OCI-LY7 (cell line): ENCODE measurements around the gene CHST11.

Experiments
- EZH2phosphoT487 ChIP-seq: fragments of 200-600 bp; sonication (generic); IDR thresholded peaks from 2 replicates; pipeline ENCODE4 v1.6.1; 2018; ENCODE audit warnings: low read depth, borderline replicate concordance, mild to moderate bottlenecking, mixed run types, antibody characterized with exemption, low read length, moderate library complexity, mixed read lengths
- TF ChIP-seq, protein P1 (sequence below): fragments of 200-600 bp; sonication (generic); conservative IDR thresholded peaks from 2 replicates; pipeline ENCODE4 v1.5.1; 2014; ENCODE audit warnings: mild to moderate bottlenecking, antibody characterized with exemption, low read length, moderate library complexity, mixed read lengths

DNA sequence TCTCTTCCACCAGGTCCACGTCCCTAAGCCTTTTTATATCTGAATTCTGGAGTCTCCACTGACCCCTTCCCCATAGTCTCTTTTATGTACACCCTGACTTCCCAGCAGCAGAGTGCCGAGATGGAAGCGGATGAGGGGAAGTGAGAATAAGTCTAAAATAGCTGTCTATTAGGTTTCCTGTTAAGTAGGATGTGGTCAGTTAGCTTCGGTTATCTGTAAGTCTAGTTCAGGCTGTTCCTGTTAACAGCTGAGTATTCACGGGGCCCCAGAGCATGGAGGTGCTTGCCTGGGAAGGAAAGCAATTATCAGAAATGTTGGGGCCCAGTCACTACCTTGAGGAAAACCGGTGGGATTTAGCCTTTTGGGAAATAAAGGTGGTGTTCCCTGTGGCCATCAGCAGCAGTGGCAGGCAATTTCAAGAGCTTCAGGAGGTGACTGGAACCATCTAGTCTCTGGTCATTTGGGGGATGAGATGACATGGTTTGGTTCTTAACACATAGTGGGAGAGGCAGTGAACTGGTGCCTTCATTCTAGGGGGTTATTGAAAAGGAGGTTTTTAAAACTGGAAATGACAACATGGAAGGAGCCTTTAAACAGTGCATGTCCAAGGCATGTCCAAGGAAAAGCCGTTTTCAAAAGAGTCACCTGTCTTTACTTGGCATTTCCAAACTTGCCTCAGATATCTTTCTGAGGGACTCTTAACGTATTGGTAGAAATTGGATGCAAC is 21.8 kb downstream of the CHST11 start:
- TF ChIP-seq, protein P1, sequence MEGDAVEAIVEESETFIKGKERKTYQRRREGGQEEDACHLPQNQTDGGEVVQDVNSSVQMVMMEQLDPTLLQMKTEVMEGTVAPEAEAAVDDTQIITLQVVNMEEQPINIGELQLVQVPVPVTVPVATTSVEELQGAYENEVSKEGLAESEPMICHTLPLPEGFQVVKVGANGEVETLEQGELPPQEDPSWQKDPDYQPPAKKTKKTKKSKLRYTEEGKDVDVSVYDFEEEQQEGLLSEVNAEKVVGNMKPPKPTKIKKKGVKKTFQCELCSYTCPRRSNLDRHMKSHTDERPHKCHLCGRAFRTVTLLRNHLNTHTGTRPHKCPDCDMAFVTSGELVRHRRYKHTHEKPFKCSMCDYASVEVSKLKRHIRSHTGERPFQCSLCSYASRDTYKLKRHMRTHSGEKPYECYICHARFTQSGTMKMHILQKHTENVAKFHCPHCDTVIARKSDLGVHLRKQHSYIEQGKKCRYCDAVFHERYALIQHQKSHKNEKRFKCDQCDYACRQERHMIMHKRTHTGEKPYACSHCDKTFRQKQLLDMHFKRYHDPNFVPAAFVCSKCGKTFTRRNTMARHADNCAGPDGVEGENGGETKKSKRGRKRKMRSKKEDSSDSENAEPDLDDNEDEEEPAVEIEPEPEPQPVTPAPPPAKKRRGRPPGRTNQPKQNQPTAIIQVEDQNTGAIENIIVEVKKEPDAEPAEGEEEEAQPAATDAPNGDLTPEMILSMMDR = no peak
- TF ChIP-seq EZH2phosphoT487 = no peak
